GM12873 (cell line): Measurements from ENCODE around the gene ADGRB3.

Experiments
- CTCF ChIP-seq: IDR thresholded peaks from 2 replicates; pipeline ENCODE4 v1.5.1; 2012; ENCODE audit warnings: low read depth, mild to moderate bottlenecking, moderate library complexity, low read length, control low read depth; ENCODE audit not compliant: insufficient read depth; ENCODE audit errors: missing control alignments

ADGRB3 gene

GRCh38 chr6:68728159-68728979 lies 93.3 kb downstream of the ADGRB3 start:
- no peak for TF ChIP-seq CTCF

GRCh38 chr6:68729377-68729903 lies 94.4 kb downstream of the ADGRB3 start:
- no peak for TF ChIP-seq CTCF

- no peak for TF ChIP-seq CTCF
Measured at GRCh38 chr6:68730291-68731054, 95.4 kb downstream of the ADGRB3 start.

DNA sequence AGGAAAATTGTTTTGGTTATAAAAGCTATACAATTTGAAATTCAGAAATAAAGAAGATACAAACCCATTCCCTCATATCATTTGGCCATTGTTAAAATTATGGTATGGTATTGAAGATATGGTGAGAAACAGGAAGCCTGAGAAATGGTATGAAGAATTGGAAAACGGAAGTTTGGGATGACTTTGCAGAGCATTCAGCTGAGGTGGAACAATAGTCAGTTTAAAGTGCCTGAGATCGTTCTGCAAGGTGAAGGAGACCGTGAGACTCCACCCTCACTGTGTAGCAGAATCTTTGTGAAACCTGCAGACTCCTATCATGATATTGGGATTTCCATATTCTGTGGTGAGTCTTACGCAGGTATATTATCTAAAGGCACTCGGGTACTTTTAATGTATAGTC lies 97.3 kb downstream of the ADGRB3 start:
- TF ChIP-seq CTCF = no peak

DNA sequence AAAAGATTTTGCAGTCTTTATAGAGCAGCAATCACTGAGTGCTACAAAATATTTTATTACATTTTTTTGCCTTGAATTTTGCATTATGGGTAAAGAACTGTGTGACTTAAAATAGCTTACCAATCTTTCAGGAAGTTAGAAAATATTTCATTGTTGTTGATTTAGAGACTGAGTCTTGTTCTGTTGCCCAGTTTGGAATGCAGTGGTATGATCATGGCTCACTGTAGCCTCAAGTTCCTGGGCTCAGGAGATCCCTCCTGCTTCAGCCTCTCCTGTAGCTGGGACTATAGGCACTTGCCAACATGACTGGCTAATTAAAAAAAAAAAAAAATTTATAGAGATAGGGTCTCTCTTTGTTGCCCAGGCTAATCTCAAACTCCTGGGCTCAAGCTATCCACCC lies 100.8 kb downstream of the ADGRB3 start:
- no peak for TF ChIP-seq CTCF

DNA sequence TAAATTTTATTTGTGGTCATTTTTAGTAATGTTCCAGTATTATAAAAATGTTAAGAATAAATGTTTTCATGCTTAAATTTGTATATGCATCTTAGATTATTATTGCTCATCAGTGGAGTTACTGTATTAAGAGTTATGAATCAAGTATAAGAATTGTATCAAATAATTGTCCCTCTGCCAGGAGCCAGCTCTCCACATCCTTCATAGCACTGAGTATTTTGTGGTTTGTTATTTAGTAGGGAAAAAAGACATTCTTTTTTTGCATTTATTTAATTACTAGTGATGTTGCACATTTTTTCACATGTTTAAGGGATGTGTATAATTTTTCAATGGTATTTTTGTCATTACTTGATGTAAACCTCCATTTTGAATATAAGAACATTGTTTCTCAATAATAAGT lies 102.0 kb downstream of the ADGRB3 start:
- TF ChIP-seq CTCF = no peak

DNA sequence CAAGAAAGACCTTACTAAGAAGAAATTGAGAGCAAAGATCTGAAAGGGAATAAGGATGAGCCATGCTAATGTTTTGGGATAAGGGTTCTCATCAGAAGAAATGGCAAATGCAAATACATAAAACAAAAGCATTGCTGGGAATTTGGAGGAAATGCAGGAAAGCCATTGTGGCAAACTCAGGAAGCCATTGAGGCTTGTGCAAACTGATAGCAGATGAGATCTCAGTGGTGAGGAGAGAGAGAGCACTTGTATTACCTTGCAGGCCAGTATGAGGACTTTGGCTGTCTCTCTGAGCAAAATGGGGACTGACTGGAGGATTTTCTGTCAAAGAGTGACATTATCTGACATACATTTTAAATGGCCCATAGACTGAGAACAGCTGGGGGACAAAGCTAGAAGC lies 103.0 kb downstream of the ADGRB3 start:
- no peak for TF ChIP-seq CTCF
